ENCODE results near the gene SLC2A2. TPM values are rescaled to one million over a fixed set of nuclear protein-coding genes. Genes with fewer than 3 reads are reported as not detected.

SLC2A2 gene
- total RNA-seq, 1 experiment from 2014 or later, result not detected

DNA sequence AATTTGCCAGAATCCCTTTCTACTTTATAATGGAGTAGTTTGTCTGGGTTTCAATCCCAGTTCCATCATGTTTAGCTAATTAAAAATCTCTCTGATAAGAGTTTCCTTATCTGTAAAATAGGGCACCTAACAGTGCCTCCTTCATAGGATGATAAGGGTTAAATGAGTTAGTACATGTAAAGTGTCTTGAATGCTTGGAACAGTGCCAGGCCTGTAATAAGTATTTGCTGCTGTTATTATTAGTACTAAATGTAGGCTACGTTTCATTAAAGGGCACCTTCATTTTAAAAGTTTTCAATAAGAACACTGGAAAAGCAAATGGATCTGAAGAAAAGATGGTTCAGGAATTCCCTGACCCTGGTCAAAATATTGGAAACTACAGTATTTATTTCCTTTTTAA is 11.8 kb upstream of the SLC2A2 start:
- Mint-ChIP-seq H3K36me3 (no peaks in the 10 kb centered on the region), H3K4me1 (no peaks in the 10 kb centered on the region), H3K4me3 (no peak overlapping the region), H3K27ac (no peak overlapping the region), H3K27me3 (ENCODE audit: low read depth) (no peaks in the 10 kb centered on the region), H3K9me3 (no peaks in the 10 kb centered on the region)
- TF ChIP-seq ZNF671 (CRISPR knock-in tag; IDR thresholded peaks at IDR 0.05) (no peak), FOXP1 (CRISPR knock-in tag; IDR thresholded peaks at IDR 0.05; ENCODE audit: borderline replicate concordance) (no peak), EMX1 (CRISPR knock-in tag; IDR thresholded peaks at IDR 0.05) (no peak), MXD4 (CRISPR knock-in tag; IDR thresholded peaks at IDR 0.05; ENCODE audit: borderline replicate concordance) (no peak), CREM (CRISPR knock-in tag; IDR thresholded peaks at IDR 0.05) (no peak), ESRRA (CRISPR knock-in tag; IDR thresholded peaks at IDR 0.05; ENCODE audit: borderline replicate concordance) (no peak), TCF7 (CRISPR knock-in tag; IDR thresholded peaks at IDR 0.05; ENCODE audit: low read depth) (no peak), TEAD4 (CRISPR knock-in tag; IDR thresholded peaks at IDR 0.05) (no peak), SP1 (CRISPR knock-in tag; conservative IDR thresholded peaks at IDR 0.05) (no peak), ZNF423 (CRISPR knock-in tag; IDR thresholded peaks at IDR 0.05) (no peak)
- TF ChIP-seq, protein P1, sequence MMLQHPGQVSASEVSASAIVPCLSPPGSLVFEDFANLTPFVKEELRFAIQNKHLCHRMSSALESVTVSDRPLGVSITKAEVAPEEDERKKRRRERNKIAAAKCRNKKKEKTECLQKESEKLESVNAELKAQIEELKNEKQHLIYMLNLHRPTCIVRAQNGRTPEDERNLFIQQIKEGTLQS (CRISPR knock-in tag; conservative IDR thresholded peaks at IDR 0.05), result no peak
- TF ChIP-seq, protein P2, sequence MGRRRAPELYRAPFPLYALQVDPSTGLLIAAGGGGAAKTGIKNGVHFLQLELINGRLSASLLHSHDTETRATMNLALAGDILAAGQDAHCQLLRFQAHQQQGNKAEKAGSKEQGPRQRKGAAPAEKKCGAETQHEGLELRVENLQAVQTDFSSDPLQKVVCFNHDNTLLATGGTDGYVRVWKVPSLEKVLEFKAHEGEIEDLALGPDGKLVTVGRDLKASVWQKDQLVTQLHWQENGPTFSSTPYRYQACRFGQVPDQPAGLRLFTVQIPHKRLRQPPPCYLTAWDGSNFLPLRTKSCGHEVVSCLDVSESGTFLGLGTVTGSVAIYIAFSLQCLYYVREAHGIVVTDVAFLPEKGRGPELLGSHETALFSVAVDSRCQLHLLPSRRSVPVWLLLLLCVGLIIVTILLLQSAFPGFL (CRISPR knock-in tag; IDR thresholded peaks at IDR 0.05; ENCODE audit: borderline replicate concordance), result no peak
- TF ChIP-seq, protein P3, sequence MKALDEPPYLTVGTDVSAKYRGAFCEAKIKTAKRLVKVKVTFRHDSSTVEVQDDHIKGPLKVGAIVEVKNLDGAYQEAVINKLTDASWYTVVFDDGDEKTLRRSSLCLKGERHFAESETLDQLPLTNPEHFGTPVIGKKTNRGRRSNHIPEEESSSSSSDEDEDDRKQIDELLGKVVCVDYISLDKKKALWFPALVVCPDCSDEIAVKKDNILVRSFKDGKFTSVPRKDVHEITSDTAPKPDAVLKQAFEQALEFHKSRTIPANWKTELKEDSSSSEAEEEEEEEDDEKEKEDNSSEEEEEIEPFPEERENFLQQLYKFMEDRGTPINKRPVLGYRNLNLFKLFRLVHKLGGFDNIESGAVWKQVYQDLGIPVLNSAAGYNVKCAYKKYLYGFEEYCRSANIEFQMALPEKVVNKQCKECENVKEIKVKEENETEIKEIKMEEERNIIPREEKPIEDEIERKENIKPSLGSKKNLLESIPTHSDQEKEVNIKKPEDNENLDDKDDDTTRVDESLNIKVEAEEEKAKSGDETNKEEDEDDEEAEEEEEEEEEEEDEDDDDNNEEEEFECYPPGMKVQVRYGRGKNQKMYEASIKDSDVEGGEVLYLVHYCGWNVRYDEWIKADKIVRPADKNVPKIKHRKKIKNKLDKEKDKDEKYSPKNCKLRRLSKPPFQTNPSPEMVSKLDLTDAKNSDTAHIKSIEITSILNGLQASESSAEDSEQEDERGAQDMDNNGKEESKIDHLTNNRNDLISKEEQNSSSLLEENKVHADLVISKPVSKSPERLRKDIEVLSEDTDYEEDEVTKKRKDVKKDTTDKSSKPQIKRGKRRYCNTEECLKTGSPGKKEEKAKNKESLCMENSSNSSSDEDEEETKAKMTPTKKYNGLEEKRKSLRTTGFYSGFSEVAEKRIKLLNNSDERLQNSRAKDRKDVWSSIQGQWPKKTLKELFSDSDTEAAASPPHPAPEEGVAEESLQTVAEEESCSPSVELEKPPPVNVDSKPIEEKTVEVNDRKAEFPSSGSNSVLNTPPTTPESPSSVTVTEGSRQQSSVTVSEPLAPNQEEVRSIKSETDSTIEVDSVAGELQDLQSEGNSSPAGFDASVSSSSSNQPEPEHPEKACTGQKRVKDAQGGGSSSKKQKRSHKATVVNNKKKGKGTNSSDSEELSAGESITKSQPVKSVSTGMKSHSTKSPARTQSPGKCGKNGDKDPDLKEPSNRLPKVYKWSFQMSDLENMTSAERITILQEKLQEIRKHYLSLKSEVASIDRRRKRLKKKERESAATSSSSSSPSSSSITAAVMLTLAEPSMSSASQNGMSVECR (CRISPR knock-in tag; IDR thresholded peaks at IDR 0.05; ENCODE audit: borderline replicate concordance), result no peak
- TF ChIP-seq, protein P4, sequence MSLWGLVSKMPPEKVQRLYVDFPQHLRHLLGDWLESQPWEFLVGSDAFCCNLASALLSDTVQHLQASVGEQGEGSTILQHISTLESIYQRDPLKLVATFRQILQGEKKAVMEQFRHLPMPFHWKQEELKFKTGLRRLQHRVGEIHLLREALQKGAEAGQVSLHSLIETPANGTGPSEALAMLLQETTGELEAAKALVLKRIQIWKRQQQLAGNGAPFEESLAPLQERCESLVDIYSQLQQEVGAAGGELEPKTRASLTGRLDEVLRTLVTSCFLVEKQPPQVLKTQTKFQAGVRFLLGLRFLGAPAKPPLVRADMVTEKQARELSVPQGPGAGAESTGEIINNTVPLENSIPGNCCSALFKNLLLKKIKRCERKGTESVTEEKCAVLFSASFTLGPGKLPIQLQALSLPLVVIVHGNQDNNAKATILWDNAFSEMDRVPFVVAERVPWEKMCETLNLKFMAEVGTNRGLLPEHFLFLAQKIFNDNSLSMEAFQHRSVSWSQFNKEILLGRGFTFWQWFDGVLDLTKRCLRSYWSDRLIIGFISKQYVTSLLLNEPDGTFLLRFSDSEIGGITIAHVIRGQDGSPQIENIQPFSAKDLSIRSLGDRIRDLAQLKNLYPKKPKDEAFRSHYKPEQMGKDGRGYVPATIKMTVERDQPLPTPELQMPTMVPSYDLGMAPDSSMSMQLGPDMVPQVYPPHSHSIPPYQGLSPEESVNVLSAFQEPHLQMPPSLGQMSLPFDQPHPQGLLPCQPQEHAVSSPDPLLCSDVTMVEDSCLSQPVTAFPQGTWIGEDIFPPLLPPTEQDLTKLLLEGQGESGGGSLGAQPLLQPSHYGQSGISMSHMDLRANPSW (CRISPR knock-in tag; conservative IDR thresholded peaks at IDR 0.05; ENCODE audit: low read depth), result no peak
- TF ChIP-seq, protein P5, sequence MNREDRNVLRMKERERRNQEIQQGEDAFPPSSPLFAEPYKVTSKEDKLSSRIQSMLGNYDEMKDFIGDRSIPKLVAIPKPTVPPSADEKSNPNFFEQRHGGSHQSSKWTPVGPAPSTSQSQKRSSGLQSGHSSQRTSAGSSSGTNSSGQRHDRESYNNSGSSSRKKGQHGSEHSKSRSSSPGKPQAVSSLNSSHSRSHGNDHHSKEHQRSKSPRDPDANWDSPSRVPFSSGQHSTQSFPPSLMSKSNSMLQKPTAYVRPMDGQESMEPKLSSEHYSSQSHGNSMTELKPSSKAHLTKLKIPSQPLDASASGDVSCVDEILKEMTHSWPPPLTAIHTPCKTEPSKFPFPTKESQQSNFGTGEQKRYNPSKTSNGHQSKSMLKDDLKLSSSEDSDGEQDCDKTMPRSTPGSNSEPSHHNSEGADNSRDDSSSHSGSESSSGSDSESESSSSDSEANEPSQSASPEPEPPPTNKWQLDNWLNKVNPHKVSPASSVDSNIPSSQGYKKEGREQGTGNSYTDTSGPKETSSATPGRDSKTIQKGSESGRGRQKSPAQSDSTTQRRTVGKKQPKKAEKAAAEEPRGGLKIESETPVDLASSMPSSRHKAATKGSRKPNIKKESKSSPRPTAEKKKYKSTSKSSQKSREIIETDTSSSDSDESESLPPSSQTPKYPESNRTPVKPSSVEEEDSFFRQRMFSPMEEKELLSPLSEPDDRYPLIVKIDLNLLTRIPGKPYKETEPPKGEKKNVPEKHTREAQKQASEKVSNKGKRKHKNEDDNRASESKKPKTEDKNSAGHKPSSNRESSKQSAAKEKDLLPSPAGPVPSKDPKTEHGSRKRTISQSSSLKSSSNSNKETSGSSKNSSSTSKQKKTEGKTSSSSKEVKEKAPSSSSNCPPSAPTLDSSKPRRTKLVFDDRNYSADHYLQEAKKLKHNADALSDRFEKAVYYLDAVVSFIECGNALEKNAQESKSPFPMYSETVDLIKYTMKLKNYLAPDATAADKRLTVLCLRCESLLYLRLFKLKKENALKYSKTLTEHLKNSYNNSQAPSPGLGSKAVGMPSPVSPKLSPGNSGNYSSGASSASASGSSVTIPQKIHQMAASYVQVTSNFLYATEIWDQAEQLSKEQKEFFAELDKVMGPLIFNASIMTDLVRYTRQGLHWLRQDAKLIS (CRISPR knock-in tag; IDR thresholded peaks at IDR 0.05; ENCODE audit: borderline replicate concordance), result no peak
- TF ChIP-seq, protein P6, sequence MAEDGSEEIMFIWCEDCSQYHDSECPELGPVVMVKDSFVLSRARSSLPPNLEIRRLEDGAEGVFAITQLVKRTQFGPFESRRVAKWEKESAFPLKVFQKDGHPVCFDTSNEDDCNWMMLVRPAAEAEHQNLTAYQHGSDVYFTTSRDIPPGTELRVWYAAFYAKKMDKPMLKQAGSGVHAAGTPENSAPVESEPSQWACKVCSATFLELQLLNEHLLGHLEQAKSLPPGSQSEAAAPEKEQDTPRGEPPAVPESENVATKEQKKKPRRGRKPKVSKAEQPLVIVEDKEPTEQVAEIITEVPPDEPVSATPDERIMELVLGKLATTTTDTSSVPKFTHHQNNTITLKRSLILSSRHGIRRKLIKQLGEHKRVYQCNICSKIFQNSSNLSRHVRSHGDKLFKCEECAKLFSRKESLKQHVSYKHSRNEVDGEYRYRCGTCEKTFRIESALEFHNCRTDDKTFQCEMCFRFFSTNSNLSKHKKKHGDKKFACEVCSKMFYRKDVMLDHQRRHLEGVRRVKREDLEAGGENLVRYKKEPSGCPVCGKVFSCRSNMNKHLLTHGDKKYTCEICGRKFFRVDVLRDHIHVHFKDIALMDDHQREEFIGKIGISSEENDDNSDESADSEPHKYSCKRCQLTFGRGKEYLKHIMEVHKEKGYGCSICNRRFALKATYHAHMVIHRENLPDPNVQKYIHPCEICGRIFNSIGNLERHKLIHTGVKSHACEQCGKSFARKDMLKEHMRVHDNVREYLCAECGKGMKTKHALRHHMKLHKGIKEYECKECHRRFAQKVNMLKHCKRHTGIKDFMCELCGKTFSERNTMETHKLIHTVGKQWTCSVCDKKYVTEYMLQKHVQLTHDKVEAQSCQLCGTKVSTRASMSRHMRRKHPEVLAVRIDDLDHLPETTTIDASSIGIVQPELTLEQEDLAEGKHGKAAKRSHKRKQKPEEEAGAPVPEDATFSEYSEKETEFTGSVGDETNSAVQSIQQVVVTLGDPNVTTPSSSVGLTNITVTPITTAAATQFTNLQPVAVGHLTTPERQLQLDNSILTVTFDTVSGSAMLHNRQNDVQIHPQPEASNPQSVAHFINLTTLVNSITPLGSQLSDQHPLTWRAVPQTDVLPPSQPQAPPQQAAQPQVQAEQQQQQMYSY (CRISPR knock-in tag; IDR thresholded peaks at IDR 0.05), result no peak
- ATAC-seq, result no peak
- ChIA-PET CTCF (no interaction called here), POLR2A (no interaction called here)
- no peak for DNase-seq (ENCODE audit: low spot score)
